ENCODE data around the gene CSTPP1.

The CSTPP1 gene

DNA sequence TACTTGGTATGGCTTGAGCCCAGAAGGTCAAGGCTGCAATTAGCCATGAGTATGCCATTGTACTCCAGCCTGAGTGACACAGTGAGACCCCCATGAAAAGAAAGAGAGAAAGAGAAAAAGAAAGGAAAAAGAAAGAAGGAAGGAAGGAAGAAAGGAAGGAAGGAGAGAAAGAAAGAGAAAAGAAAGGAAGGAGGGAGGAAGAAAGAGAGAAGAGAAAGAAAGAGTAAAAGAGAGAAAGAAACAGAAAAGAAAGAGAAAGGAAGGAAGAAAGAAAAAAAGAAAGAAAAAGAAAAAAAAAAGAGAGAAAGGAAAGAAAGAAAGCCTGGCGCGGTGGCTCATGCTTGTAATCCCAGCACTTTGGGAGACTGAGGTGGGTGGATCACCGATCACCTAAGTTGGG is 77.5 kb downstream of the CSTPP1 start:
- H3K4me3 ChIP-seq (ENCODE audit: low read length) = no peak overlapping the region
- DNase-seq (ENCODE audit: low read depth) = no peak
- TF ChIP-seq, protein P1, sequence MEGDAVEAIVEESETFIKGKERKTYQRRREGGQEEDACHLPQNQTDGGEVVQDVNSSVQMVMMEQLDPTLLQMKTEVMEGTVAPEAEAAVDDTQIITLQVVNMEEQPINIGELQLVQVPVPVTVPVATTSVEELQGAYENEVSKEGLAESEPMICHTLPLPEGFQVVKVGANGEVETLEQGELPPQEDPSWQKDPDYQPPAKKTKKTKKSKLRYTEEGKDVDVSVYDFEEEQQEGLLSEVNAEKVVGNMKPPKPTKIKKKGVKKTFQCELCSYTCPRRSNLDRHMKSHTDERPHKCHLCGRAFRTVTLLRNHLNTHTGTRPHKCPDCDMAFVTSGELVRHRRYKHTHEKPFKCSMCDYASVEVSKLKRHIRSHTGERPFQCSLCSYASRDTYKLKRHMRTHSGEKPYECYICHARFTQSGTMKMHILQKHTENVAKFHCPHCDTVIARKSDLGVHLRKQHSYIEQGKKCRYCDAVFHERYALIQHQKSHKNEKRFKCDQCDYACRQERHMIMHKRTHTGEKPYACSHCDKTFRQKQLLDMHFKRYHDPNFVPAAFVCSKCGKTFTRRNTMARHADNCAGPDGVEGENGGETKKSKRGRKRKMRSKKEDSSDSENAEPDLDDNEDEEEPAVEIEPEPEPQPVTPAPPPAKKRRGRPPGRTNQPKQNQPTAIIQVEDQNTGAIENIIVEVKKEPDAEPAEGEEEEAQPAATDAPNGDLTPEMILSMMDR (IDR thresholded peaks at IDR 0.05; ENCODE audit: insufficient read depth, low read depth, low read length, missing control alignments) = no peak

DNA sequence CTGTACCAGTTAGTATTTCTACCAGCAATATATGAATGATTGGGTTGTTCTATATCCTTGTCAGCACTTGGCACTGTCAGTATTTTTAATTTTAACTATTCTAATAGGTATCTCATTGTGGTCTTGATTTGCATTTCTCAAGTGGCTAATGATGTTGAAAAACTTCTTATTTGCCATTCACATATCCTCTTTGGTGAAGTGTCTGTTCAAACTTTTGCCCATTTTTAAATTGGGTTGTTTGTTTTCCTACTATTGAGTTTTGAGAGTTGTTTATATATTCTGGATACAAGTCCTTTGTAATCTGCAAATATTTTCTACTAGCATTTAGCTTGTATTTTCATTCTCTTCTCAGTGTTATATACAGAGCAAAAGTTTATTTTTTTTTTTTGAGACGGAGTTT is 82.1 kb downstream of the CSTPP1 start:
- no peak overlapping the region for H3K4me3 ChIP-seq (ENCODE audit: low read length)
- TF ChIP-seq, protein P1 (IDR thresholded peaks at IDR 0.05; ENCODE audit: insufficient read depth, low read depth, low read length, missing control alignments) = no peak
- no peak for DNase-seq (ENCODE audit: low read depth)

- TF ChIP-seq, protein P1 (IDR thresholded peaks at IDR 0.05; ENCODE audit: insufficient read depth, low read depth, low read length, missing control alignments) = no peak
- H3K4me3 ChIP-seq (ENCODE audit: low read length) = no peak overlapping the region
- DNase-seq (ENCODE audit: low read depth) = no peak
Measured at GRCh38 chr11:47020793-47021526, 84.4 kb downstream of the CSTPP1 start.

GRCh38 chr11:47021527-47021818 is 84.9 kb downstream of the CSTPP1 start:
- DNase-seq (ENCODE audit: low read depth) = no peak
- TF ChIP-seq, protein P1 (IDR thresholded peaks at IDR 0.05; ENCODE audit: insufficient read depth, low read depth, low read length, missing control alignments) = no peak
- H3K4me3 ChIP-seq (ENCODE audit: low read length) = no peak overlapping the region

GRCh38 chr11:47021965-47022364 is 85.4 kb downstream of the CSTPP1 start:
- TF ChIP-seq, protein P1 (IDR thresholded peaks at IDR 0.05; ENCODE audit: insufficient read depth, low read depth, low read length, missing control alignments) = no peak
- no peak for DNase-seq (ENCODE audit: low read depth)
- no peak overlapping the region for H3K4me3 ChIP-seq (ENCODE audit: low read length)

- TF ChIP-seq, protein P1 (IDR thresholded peaks at IDR 0.05; ENCODE audit: insufficient read depth, low read depth, low read length, missing control alignments) = no peak
- H3K4me3 ChIP-seq (ENCODE audit: low read length) = no peak overlapping the region
- DNase-seq (ENCODE audit: low read depth) = no peak
Measured at GRCh38 chr11:47028195-47029093, 91.9 kb downstream of the CSTPP1 start.

Measured in epithelial cell of esophagus (primary cell).